CD14-positive monocyte (primary cell): ENCODE data around the gene SH3GL3. TPM values are rescaled to one million over a fixed set of nuclear protein-coding genes. Genes with fewer than 3 reads are reported as not detected.

Experiments used
- DNase-seq, 3 donors: peaks; one replicate each; pipeline ENCODE4 v3.0.0-alpha.2; 2011 to 2022
- H2AFZ ChIP-seq: 2 replicates; pipeline ENCODE4 v1.6.0; 2012; ENCODE audit warnings: mild to moderate bottlenecking, low read depth, low read length, inconsistent platforms; ENCODE audit not compliant: insufficient read depth, poor library complexity, severe bottlenecking
- H3K27ac ChIP-seq, 2 donors: 1 replicate in 1 of 2; 2 replicates in 1 of 2; pipeline ENCODE4 v1.5.1; 2012 to 2013; ENCODE audit warnings: low read length in 2 of 2, control low read depth in 1 of 2, inconsistent platforms in 1 of 2, low read depth in 1 of 2, mild to moderate bottlenecking in 1 of 2
- H3K27me3 ChIP-seq, 2 donors: one replicate each; pipeline versions ENCODE4 v1.6.0 to v1.6.1; 2011 to 2013; ENCODE audit warnings: low read length in 2 of 2; ENCODE audit not compliant: control insufficient read depth in 2 of 2, insufficient read depth in 2 of 2
- H3K36me3 ChIP-seq, 2 donors: replicated peaks in 1 of 2; 1 replicate in 1 of 2; 2 replicates in 1 of 2; pipeline versions ENCODE4 v1.5.1 to v1.6.1; 2012 to 2013; ENCODE audit warnings: low read length in 2 of 2, control low read depth in 1 of 2, inconsistent platforms in 1 of 2, mild to moderate bottlenecking in 1 of 2; ENCODE audit not compliant: insufficient read depth in 2 of 2, control insufficient read depth in 1 of 2
- H3K4me1 ChIP-seq, 2 donors: 1 replicate in 1 of 2; 2 replicates in 1 of 2; pipeline versions ENCODE4 v1.5.1 to v1.6.1; 2012 to 2013; ENCODE audit warnings: low read length in 2 of 2, control low read depth in 1 of 2, inconsistent platforms in 1 of 2, mild to moderate bottlenecking in 1 of 2, moderate library complexity in 1 of 2; ENCODE audit not compliant: insufficient read depth in 2 of 2, control insufficient read depth in 1 of 2
- H3K4me2 ChIP-seq: replicated peaks from 2 replicates; pipeline ENCODE3; 2012; ENCODE audit warnings: low read length, moderate library complexity, mild to moderate bottlenecking; ENCODE audit not compliant: poor library complexity, severe bottlenecking; ENCODE audit errors: extremely low read depth
- H3K4me3 ChIP-seq, 3 experiments: fragments of 200-600 bp in 1 of 3; sonication (generic) in 1 of 3; replicated peaks in 1 of 3; 1 replicate in 2 of 3; 2 replicates in 1 of 3; pipeline ENCODE4 v1.5.1; 2011 to 2013; ENCODE audit warnings: low read length in 3 of 3, mild to moderate bottlenecking in 3 of 3, control low read depth in 2 of 3, low read depth in 2 of 3, inconsistent platforms in 1 of 3, moderate library complexity in 1 of 3
- H3K79me2 ChIP-seq: 2 replicates; pipeline ENCODE4 v1.6.0; 2012; ENCODE audit warnings: mild to moderate bottlenecking, control low read depth, inconsistent platforms, low read length, moderate library complexity; ENCODE audit not compliant: insufficient read depth
- H3K9ac ChIP-seq: 2 replicates; pipeline ENCODE4 v1.6.0; 2017; ENCODE audit warnings: low read length, mild to moderate bottlenecking; ENCODE audit not compliant: insufficient read depth, poor library complexity, severe bottlenecking
- H3K9me3 ChIP-seq, 2 donors: replicated peaks in 1 of 2; 1 replicate in 1 of 2; 2 replicates in 1 of 2; pipeline versions ENCODE4 v1.5.1 to v1.6.1; 2012 to 2013; ENCODE audit warnings: low read length in 2 of 2, control low read depth in 1 of 2; ENCODE audit not compliant: control insufficient read depth in 1 of 2, insufficient read depth in 1 of 2
- H4K20me1 ChIP-seq: 2 replicates; pipeline ENCODE4 v1.6.0; 2012; ENCODE audit warnings: mild to moderate bottlenecking, low read length, control low read depth, moderate library complexity; ENCODE audit not compliant: insufficient read depth
- H3K27ac Mint-ChIP-seq, 7 donors: one replicate each; pipeline ENCODE4 v1.8.0; 2020; ENCODE audit warnings: mild to moderate bottlenecking in 7 of 7, mixed read lengths in 7 of 7, moderate library complexity in 6 of 7, inconsistent platforms in 2 of 7
- H3K27me3 Mint-ChIP-seq, 3 donors: one replicate each; pipeline ENCODE4 v1.8.0; 2021 to 2022; ENCODE audit warnings: low read depth in 3 of 3, mild to moderate bottlenecking in 3 of 3, mixed read lengths in 3 of 3, moderate library complexity in 3 of 3, inconsistent platforms in 1 of 3
- H3K36me3 Mint-ChIP-seq, 2 donors: one replicate each; pipeline ENCODE4 v1.8.0; 2020; ENCODE audit warnings: mixed read lengths in 2 of 2, inconsistent platforms in 1 of 2, mild to moderate bottlenecking in 1 of 2
- H3K4me1 Mint-ChIP-seq: one replicate; pipeline ENCODE4 v1.8.0; 2020; ENCODE audit warnings: mild to moderate bottlenecking, mixed read lengths
- H3K4me3 Mint-ChIP-seq, 2 donors: one replicate each; pipeline ENCODE4 v1.8.0; 2020; ENCODE audit warnings: mild to moderate bottlenecking in 2 of 2, mixed read lengths in 2 of 2, moderate library complexity in 1 of 2
- H3K9me3 Mint-ChIP-seq, 7 donors: one replicate each; pipeline ENCODE4 v1.8.0; 2020 to 2022; ENCODE audit warnings: mixed read lengths in 7 of 7, mild to moderate bottlenecking in 6 of 7, moderate library complexity in 6 of 7, inconsistent platforms in 2 of 7
- WGBS: methylation state at CpG from one replicate; pipeline ENCODE4 v1.1.5; 2013; ENCODE audit warnings: missing lambda C conversion rate; ENCODE audit not compliant: insufficient coverage; 5-methylcytosine and 5-hydroxymethylcytosine counted together
- intact Hi-C, 2 donors: fragments of 100-400 bp; cut with micrococcal nuclease; formaldehyde crosslinking; loops; one replicate each; pipeline versions ENCODE4 v1.15.0 to v1.15.1; 2023
- polyA plus RNA-seq, 3 donors: library from polyadenylated mRNA; depleted of rRNA in 1 of 3; unstranded in 2 of 3; stranded (reverse) in 1 of 3; fragments of 300-500 nt in 2 of 3; fragments of >200 nt in 1 of 3; fragmentation: Illumina TruSeq in 2 of 3; gene quantifications; 1 replicate in 2 of 3; 2 replicates in 1 of 3; pipeline ENCODE4 v1.2.3, GENCODE V29; 2012 to 2021
- TF ChIP-seq, protein P1 (sequence below): fragments of 200-600 bp; IDR thresholded peaks from one replicate; pipeline ENCODE4 v1.8.0; 2022; ENCODE audit warnings: antibody characterized with exemption, mild to moderate bottlenecking

The SH3GL3 gene
- polyA plus RNA-seq, 3 donors = not detected

DNA sequence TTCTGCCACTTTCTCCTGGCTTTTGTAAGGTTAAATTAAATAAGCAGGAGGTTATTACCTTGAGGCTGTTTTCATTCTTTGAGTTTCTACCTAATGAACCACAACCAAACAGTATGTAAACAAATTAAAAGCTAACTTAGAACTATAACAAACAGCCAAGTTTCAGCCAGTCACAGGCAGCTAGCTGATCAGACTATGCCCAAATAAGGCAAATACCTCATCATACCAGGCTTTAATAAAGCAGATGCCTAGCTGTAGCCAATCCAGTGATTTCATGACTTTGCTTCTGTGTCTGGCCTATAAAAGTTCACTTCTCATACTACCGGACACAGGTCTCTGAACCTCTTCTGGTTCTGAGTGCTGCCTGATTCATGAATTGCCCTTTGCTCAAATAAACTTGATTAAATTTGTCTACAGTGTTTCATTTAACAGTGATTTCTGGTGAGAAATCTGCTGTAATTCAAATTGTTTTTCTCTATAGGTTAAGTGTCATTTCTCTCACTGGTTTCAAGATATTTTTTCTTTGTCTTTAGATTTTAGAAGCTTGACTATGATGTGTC is 24.2 kb downstream of the SH3GL3 start:
- intact Hi-C loops = no loop called here
- no peaks in the 10 kb centered on the region for H3K36me3 ChIP-seq
- peaks cover 0 to 13% (median 2%) of the 10 kb centered on the region in 3 donors for H3K27me3 Mint-ChIP-seq
- no peak overlapping the region for H3K27ac Mint-ChIP-seq
- WGBS = no CpG with 5 or more reads among the region's 1 CpG
- no peak for DNase-seq
- H3K9me3 ChIP-seq = peaks cover 0 to 2% of the 10 kb centered on the region in 2 donors
- H3K4me3 ChIP-seq = no peak overlapping the region
- H2AFZ ChIP-seq = no peak overlapping the region
- H3K4me2 ChIP-seq = no peak overlapping the region
- no peaks in the 10 kb centered on the region for H3K36me3 Mint-ChIP-seq
- H4K20me1 ChIP-seq = no peaks in the 10 kb centered on the region
- H3K79me2 ChIP-seq = no peaks in the 10 kb centered on the region
- no peak overlapping the region for H3K4me3 Mint-ChIP-seq
- no peaks in the 10 kb centered on the region for H3K4me1 Mint-ChIP-seq
- TF ChIP-seq, protein P1, sequence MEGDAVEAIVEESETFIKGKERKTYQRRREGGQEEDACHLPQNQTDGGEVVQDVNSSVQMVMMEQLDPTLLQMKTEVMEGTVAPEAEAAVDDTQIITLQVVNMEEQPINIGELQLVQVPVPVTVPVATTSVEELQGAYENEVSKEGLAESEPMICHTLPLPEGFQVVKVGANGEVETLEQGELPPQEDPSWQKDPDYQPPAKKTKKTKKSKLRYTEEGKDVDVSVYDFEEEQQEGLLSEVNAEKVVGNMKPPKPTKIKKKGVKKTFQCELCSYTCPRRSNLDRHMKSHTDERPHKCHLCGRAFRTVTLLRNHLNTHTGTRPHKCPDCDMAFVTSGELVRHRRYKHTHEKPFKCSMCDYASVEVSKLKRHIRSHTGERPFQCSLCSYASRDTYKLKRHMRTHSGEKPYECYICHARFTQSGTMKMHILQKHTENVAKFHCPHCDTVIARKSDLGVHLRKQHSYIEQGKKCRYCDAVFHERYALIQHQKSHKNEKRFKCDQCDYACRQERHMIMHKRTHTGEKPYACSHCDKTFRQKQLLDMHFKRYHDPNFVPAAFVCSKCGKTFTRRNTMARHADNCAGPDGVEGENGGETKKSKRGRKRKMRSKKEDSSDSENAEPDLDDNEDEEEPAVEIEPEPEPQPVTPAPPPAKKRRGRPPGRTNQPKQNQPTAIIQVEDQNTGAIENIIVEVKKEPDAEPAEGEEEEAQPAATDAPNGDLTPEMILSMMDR = no peak
- no peak overlapping the region for H3K9ac ChIP-seq
- H3K27ac ChIP-seq = no peak overlapping the region
- peaks cover 0 to 7% (median 5%) of the 10 kb centered on the region in 7 donors for H3K9me3 Mint-ChIP-seq
- H3K4me1 ChIP-seq = no peaks in the 10 kb centered on the region
- H3K27me3 ChIP-seq = no peaks in the 10 kb centered on the region

DNA sequence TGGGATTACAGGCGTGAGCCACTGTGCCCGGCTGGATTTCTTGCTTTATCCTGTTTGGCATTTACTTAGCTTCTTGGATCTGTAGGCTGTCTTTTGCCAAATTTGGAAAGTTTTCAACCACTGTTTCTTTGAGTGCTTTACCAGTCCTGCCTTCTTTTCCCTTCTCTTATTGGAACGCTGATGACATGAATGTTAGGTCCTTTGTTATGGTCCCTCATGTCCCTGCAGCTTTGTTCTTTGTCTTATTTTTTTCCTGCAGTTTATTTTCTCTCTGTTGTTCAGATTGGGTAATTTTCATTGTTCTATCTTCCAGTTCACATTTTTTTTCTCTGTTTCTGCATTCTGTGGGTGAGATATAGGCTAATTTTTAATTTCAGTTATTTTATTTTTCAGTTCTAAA is 25.0 kb downstream of the SH3GL3 start:
- peaks cover 0 to 7% (median 5%) of the 10 kb centered on the region in 7 donors for H3K9me3 Mint-ChIP-seq
- Histone ChIP-seq H3K79me2 (no peaks in the 10 kb centered on the region), H3K27me3 (no peaks in the 10 kb centered on the region), H3K9me3 (peaks cover 0 to 2% of the 10 kb centered on the region in 2 donors), H2AFZ (no peak overlapping the region), H3K4me3 (no peak overlapping the region), H3K9ac (no peak overlapping the region), H4K20me1 (no peaks in the 10 kb centered on the region), H3K27ac (no peak overlapping the region), H3K36me3 (no peaks in the 10 kb centered on the region), H3K4me1 (no peaks in the 10 kb centered on the region), H3K4me2 (no peak overlapping the region)
- TF ChIP-seq, protein P1 = no peak
- 100% methylated on average over 2 of the region's 3 CpGs for whole genome bisulfite sequencing
- DNase-seq = no peak
- intact Hi-C loops = no loop called here
- H3K4me1 Mint-ChIP-seq = no peaks in the 10 kb centered on the region
- H3K27me3 Mint-ChIP-seq = peaks cover 0 to 13% (median 2%) of the 10 kb centered on the region in 3 donors
- no peaks in the 10 kb centered on the region for H3K36me3 Mint-ChIP-seq
- no peak overlapping the region for H3K4me3 Mint-ChIP-seq
- H3K27ac Mint-ChIP-seq = no peak overlapping the region
